AML-193 (cell line): ENCODE data around the gene MICALL2.
"Not testable (repeated sequence)": the region's sequence is repeated elsewhere in the genome, so short reads cannot be mapped to it uniquely, and the experiment has no call there.

Experiments used
- DNase-seq, 2 experiments: peaks; one replicate each; lab custom pipeline; 2025; lab: John Stamatoyannopoulos, UW

Gene MICALL2

GRCh38 chr7:1447551-1448244 lies 11.6 kb downstream of the MICALL2 start:
- no peak for DNase-seq

DNA sequence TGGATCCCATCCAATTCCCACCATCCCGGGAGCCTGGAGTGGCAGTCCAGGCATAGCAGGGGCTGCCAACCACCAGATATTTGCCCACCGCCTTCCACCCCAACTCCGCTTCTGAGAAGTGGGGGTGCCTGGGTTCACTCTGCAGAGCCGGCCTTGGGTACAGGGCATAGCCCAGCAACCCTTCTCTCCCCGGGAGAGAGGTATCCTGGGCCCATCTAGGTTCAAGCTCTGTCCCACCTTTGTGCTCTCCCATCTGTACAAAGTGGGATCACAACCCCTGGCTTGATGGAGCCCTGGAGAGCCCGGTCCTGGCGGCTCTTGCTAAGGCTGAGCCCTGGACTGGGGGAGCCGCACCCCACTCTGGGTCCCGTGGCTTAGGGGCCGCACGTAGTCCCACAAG lies 12.2 kb downstream of the MICALL2 start:
- DNase-seq = no peak

DNA sequence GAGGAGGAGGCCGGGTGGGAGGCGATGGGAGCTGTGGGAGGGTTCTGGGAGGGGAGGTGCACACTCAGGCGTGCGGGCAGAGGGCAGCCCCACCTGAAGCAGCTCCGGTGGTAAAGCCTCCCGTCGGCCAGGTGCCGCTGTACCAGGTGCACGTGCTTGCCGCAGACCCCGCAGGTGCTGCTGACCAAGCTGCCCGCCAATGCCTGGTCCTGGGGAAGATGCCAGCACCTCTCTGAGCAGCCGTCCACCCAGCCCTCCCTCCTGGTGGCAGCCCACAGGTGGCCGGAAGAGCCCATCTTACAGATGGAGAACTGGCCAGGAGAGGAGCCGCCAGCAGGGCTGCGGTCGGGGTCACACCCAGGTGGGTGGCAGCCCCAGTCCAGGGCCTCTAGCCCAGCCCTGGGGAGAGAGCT lies 12.6 kb downstream of the MICALL2 start:
- DNase-seq = no peak

- not testable (repeated sequence) for DNase-seq
Measured at GRCh38 chr7:1446026-1446425, 13.2 kb downstream of the MICALL2 start.

GRCh38 chr7:1445341-1445740 lies 13.9 kb downstream of the MICALL2 start:
- DNase-seq = no peak

DNA sequence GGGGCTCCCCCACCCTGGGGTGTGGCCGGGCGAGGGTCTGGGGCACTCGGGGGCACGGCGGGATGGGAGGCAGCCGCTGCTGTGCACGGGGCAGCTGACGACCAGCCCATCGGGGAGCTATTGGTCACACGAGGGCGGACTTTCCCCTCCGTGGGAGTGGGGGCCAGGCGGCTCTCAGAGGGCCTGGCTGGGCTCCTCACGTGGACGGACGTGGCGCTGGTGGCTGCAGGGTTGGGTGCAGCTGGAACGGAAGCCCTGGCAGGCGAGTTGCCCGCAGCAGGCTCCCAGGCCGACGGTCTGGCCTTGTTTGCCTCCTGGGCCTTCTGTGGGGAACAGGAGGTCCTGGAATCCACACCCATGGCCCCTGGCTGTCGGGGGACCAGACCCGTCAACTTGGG lies 14.3 kb downstream of the MICALL2 start:
- DNase-seq = no peak

- no peak for DNase-seq
Measured at GRCh38 chr7:1444214-1444924, 14.9 kb downstream of the MICALL2 start.

GRCh38 chr7:1443587-1444200 lies 15.6 kb downstream of the MICALL2 start:
- not testable (repeated sequence) for DNase-seq

GRCh38 chr7:1442355-1443124 lies 16.7 kb downstream of the MICALL2 start:
- DNase-seq = no peak

DNA sequence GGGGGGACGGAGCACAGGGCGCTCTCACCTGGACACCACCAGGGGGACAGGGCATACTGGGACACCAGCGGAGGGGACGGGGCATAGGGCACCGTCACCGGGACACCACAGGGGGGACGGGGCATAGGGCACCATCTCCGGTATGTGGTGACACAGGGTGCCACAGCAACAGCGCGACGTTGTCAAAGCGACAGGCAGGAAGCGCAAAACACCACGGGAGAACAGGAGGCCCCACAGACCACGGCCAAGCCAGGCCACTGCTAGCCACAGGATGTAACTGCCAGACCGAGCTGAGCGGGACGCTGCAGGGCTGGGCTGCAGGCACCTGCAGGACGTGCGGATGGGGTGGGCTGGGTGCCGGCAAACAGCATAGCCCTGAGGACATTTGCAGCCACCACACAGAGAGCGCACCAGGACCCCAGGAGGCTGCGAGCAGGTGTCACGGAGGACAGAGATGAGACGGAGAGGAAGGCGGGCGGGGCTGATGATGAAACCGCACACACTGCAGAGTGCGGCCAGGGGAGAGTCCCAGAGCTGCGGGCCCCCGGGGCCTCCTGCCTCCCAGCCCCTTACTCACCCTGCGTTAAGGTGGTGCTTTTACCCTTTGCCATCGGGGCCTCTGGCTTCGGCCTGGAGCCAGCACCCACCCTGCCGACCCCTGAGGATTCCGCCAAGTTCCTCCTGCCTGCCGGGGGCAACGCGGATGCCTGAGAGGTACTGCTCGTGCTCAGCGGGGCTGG lies 17.5 kb downstream of the MICALL2 start:
- no peak for DNase-seq

GRCh38 chr7:1440620-1441019 lies 18.6 kb downstream of the MICALL2 start:
- DNase-seq = no peak

- no peak for DNase-seq
Measured at GRCh38 chr7:1439373-1440363, 19.6 kb downstream of the MICALL2 start.

GRCh38 chr7:1438821-1439220 lies 20.4 kb downstream of the MICALL2 start:
- no peak for DNase-seq

DNA sequence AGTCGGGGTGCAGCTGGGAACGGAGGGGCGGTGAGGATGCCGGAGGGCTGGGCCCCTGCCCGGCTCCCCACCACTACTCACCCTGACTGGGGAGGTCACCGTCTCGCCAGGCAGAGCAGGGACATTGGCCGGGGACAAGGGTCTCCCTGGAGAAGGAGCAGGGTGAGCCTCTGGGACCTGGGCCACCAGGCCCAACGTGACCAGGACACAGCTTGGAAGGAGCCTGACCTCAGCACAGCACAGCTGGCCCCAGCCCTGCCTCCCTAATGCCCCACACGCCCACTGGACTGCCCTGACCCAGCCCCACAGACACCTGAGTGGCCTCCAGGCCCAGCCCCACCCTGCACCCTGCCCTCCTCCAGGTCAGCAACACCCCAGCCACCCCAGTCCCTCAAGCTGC lies 21.1 kb downstream of the MICALL2 start:
- DNase-seq = no peak

DNA sequence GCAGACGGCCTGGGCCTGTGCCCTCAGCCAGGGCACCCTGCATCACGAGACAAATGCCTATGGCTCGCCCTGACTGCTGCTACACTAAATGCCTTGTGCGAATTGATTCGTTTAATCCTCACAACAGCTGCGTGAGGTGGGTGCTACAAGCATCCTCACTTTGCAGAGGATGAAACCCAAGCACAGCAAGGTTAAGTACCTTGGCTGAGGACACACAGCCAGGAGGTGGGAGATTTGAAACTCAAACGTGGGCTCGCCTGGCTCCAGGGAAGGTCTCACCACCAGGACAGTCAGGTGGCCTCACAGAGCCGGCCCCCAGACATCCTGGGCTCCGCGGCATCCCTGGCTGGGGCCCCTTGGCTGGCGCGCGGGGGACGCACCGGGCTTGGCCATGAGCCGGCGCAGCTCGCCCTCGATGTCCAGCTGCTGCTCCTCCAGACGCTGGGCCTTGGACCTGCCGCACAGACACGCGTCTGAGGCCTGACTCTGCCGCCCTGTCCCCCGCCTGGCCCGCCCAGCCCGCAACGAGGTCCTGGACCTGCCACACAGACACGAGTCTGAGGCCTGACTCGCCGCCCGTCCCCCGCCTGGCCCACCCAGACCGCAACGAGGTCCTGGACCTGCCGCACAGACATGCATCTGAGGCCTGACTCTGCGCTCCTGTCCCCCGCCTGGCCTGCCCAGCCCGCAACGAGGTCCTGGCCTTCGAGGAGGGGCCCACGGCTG lies 22.0 kb downstream of the MICALL2 start:
- DNase-seq = no peak

- no peak for DNase-seq
Measured at GRCh38 chr7:1436608-1437007, 22.7 kb downstream of the MICALL2 start.

GRCh38 chr7:1434891-1435670 lies 24.2 kb downstream of the MICALL2 start:
- no peak for DNase-seq

DNA sequence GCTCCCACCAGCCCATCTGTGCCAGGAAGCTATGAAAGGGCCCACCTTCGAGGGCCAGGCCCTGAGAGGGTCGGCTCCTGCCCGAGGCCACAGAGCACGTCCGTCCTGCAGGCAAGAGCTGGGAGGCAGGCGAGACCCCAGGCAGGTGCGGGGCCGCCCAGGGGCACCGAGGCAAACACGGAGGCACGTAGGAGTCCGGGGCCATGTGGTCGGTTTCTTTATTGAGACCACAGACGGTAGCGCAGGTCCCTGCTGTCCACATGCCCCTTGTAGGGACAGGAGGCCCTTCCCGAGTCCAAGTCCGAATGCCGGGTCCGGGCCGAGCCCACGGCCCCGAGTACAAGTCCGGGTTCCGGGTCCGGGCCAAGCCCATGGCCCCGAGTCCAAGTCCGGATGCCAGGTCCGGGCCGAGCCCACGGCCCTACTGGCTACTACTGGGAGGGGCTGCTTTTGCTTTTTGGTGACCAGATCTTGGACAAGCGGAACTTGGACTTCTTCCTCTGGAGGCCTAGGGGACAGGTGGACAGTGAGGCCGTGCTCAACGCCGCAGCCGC lies 25.0 kb downstream of the MICALL2 start:
- DNase-seq = no peak
